HEK293 (cell line): ENCODE measurements around the gene PCBP1.
"Not testable (repeated sequence)": the region's sequence is repeated elsewhere in the genome, so short reads cannot be mapped to it uniquely, and the experiment has no call there.

Experiments
- CTCF ChIA-PET: fragments of 350-600 bp; formaldehyde crosslinking; extraction: SDS; loops from one replicate; lab custom pipeline; 2021; ENCODE audit warnings: antibody characterized with exemption; lab: Yijun Ruan, JAX
- POLR2A ChIA-PET: fragments of 300-600 bp; formaldehyde crosslinking; extraction: SDS; loops from one replicate; lab custom pipeline; 2020; ENCODE audit warnings: antibody characterized with exemption, inconsistent platforms; lab: Yijun Ruan, JAX
- H3K27ac ChIP-seq: fragments of 200-500 bp; sonication (Bioruptor generic); 2 replicates; pipeline ENCODE4 v1.5.1; 2014; ENCODE audit warnings: low read depth, low read length, control low read depth, inconsistent platforms; ENCODE audit errors: extremely low read depth
- H3K36me3 ChIP-seq, 2 experiments: fragments of 200-500 bp in 1 of 2; sonication (Bioruptor generic) in 1 of 2; 1 replicate in 1 of 2; 2 replicates in 1 of 2; pipeline ENCODE4 v1.5.1; 2014 to 2017; ENCODE audit warnings: inconsistent platforms in 2 of 2, low read length in 2 of 2; ENCODE audit not compliant: control insufficient read depth in 2 of 2, insufficient read depth in 1 of 2
- H3K4me1 ChIP-seq: fragments of 200-500 bp; sonication (Bioruptor generic); 2 replicates; pipeline ENCODE4 v1.5.1; 2014; ENCODE audit warnings: mild to moderate bottlenecking, low read length, inconsistent platforms; ENCODE audit not compliant: control insufficient read depth, insufficient read depth
- H3K4me3 ChIP-seq: 2 replicates; pipeline ENCODE4 v1.5.1; 2011; ENCODE audit warnings: low read depth, mild to moderate bottlenecking, control low read depth, low read length, moderate library complexity
- H3K9me3 ChIP-seq: fragments of 200-500 bp; sonication (Bioruptor generic); 2 replicates; pipeline ENCODE4 v1.5.1; 2014; ENCODE audit warnings: low read depth, low read length, inconsistent platforms; ENCODE audit not compliant: control insufficient read depth, insufficient read depth
- AEBP2 ChIP-seq: fragments of 450-650 bp; formaldehyde crosslinking; IDR thresholded peaks from 2 replicates; pipeline ENCODE4 v1.5.1; 2016; ENCODE audit warnings: missing biosample characterization, missing genetic modification characterization, borderline replicate concordance
- FEZF1 ChIP-seq: fragments of 450-650 bp; formaldehyde crosslinking; IDR thresholded peaks from 2 replicates; pipeline ENCODE4 v1.5.1; 2016; ENCODE audit warnings: missing biosample characterization, missing genetic modification characterization
- GLI4 ChIP-seq: fragments of 450-650 bp; formaldehyde crosslinking; IDR thresholded peaks from 2 replicates; pipeline ENCODE4 v1.5.1; 2016; ENCODE audit warnings: missing biosample characterization, missing genetic modification characterization
- MYNN ChIP-seq: fragments of 450-650 bp; formaldehyde crosslinking; IDR thresholded peaks from 2 replicates; pipeline ENCODE4 v1.5.1; 2016; ENCODE audit warnings: missing biosample characterization, missing genetic modification characterization, borderline replicate concordance
- ZBTB48 ChIP-seq: fragments of 450-650 bp; formaldehyde crosslinking; IDR thresholded peaks from 2 replicates; pipeline ENCODE4 v1.5.1; 2016; ENCODE audit warnings: missing biosample characterization, missing genetic modification characterization
- ZEB2 ChIP-seq: fragments of 450-650 bp; formaldehyde crosslinking; IDR thresholded peaks from 2 replicates; pipeline ENCODE4 v1.5.1; 2016; ENCODE audit warnings: missing biosample characterization, missing genetic modification characterization
- ZFHX2 ChIP-seq: fragments of 450-650 bp; formaldehyde crosslinking; conservative IDR thresholded peaks from 2 replicates; pipeline ENCODE4 v1.5.1; 2016; ENCODE audit warnings: missing biosample characterization, missing genetic modification characterization
- ZNF121 ChIP-seq: fragments of 450-650 bp; formaldehyde crosslinking; IDR thresholded peaks from 2 replicates; pipeline ENCODE4 v1.5.1; 2016; ENCODE audit warnings: missing biosample characterization, missing genetic modification characterization
- ZNF174 ChIP-seq: fragments of 450-650 bp; formaldehyde crosslinking; IDR thresholded peaks from 2 replicates; pipeline ENCODE4 v1.5.0; 2017; ENCODE audit warnings: missing biosample characterization, mild to moderate bottlenecking, missing genetic modification characterization
- ZNF184 ChIP-seq: fragments of 450-650 bp; IDR thresholded peaks from 2 replicates; pipeline ENCODE4 v1.5.1; 2018; ENCODE audit warnings: missing biosample characterization, mild to moderate bottlenecking, missing genetic modification characterization
- ZNF292 ChIP-seq: fragments of 450-650 bp; formaldehyde crosslinking; IDR thresholded peaks from 2 replicates; pipeline ENCODE4 v1.5.1; 2016; ENCODE audit warnings: low read depth, missing biosample characterization, missing genetic modification characterization, borderline replicate concordance
- ZNF366 ChIP-seq: fragments of 450-650 bp; formaldehyde crosslinking; conservative IDR thresholded peaks from 2 replicates; pipeline ENCODE4 v1.5.1; 2016; ENCODE audit warnings: missing biosample characterization, missing genetic modification characterization
- ZNF510 ChIP-seq: fragments of 450-650 bp; formaldehyde crosslinking; IDR thresholded peaks from 2 replicates; pipeline ENCODE4 v1.5.1; 2018; ENCODE audit warnings: mild to moderate bottlenecking, missing genetic modification characterization, missing biosample characterization; ENCODE audit not compliant: insufficient replicate concordance
- ZNF585B ChIP-seq: fragments of 450-650 bp; formaldehyde crosslinking; IDR thresholded peaks from 2 replicates; pipeline ENCODE4 v1.5.1; 2016; ENCODE audit warnings: missing biosample characterization, missing genetic modification characterization
- ZNF677 ChIP-seq: fragments of 450-650 bp; IDR thresholded peaks from 2 replicates; pipeline ENCODE4 v1.5.0; 2018; ENCODE audit warnings: missing biosample characterization, mild to moderate bottlenecking, missing genetic modification characterization, moderate library complexity
- ZNF777 ChIP-seq: fragments of 450-650 bp; formaldehyde crosslinking; IDR thresholded peaks from 2 replicates; pipeline ENCODE4 v1.5.1; 2017; ENCODE audit warnings: missing biosample characterization, missing genetic modification characterization, borderline replicate concordance
- TF ChIP-seq, protein P1 (sequence below): fragments of 450-650 bp; formaldehyde crosslinking; conservative IDR thresholded peaks from 2 replicates; pipeline ENCODE4 v1.5.1; 2016; ENCODE audit warnings: low read depth, missing biosample characterization, missing genetic modification characterization

Gene PCBP1

GRCh38 chr2:70104231-70105111 is 17.2 kb downstream of the PCBP1 start (continued):
- TF ChIP-seq AEBP2 (tag by site-specific recombination) (no peak), ZNF777 (tag by site-specific recombination) (no peak), FEZF1 (tag by site-specific recombination) (no peak), GLI4 (no peak), ZNF292 (tag by site-specific recombination) (no peak), ZNF510 (tag by site-specific recombination) (no peak), MYNN (tag by site-specific recombination) (no peak), ZNF184 (tag by site-specific recombination) (no peak), ZNF677 (tag by site-specific recombination) (no peak), ZNF366 (tag by site-specific recombination) (peak; percentile 61), ZBTB48 (peak; percentile 79), ZEB2 (tag by site-specific recombination) (peak; percentile 43; the same call in 1 of the 2 replicates), ZNF121 (tag by site-specific recombination) (no peak), ZFHX2 (tag by site-specific recombination) (no peak), ZNF174 (no peak), ZNF585B (no peak)
- TF ChIP-seq, protein P1, sequence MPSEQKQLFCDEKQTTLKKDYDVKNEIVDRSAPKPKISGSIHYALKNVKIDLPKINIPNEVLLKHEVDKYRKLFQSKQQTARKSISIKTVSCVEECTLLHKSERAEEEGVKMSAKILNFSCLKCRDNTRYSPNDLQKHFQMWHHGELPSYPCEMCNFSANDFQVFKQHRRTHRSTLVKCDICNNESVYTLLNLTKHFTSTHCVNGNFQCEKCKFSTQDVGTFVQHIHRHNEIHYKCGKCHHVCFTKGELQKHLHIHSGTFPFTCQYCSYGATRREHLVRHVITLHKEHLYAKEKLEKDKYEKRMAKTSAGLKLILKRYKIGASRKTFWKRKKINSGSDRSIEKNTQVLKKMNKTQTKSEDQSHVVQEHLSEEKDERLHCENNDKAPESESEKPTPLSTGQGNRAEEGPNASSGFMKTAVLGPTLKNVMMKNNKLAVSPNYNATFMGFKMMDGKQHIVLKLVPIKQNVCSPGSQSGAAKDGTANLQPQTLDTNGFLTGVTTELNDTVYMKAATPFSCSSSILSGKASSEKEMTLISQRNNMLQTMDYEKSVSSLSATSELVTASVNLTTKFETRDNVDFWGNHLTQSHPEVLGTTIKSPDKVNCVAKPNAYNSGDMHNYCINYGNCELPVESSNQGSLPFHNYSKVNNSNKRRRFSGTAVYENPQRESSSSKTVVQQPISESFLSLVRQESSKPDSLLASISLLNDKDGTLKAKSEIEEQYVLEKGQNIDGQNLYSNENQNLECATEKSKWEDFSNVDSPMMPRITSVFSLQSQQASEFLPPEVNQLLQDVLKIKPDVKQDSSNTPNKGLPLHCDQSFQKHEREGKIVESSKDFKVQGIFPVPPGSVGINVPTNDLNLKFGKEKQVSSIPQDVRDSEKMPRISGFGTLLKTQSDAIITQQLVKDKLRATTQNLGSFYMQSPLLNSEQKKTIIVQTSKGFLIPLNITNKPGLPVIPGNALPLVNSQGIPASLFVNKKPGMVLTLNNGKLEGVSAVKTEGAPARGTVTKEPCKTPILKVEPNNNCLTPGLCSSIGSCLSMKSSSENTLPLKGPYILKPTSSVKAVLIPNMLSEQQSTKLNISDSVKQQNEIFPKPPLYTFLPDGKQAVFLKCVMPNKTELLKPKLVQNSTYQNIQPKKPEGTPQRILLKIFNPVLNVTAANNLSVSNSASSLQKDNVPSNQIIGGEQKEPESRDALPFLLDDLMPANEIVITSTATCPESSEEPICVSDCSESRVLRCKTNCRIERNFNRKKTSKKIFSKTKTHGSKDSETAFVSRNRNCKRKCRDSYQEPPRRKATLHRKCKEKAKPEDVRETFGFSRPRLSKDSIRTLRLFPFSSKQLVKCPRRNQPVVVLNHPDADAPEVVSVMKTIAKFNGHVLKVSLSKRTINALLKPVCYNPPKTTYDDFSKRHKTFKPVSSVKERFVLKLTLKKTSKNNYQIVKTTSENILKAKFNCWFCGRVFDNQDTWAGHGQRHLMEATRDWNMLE (tag by site-specific recombination), result peak; percentile 66

DNA sequence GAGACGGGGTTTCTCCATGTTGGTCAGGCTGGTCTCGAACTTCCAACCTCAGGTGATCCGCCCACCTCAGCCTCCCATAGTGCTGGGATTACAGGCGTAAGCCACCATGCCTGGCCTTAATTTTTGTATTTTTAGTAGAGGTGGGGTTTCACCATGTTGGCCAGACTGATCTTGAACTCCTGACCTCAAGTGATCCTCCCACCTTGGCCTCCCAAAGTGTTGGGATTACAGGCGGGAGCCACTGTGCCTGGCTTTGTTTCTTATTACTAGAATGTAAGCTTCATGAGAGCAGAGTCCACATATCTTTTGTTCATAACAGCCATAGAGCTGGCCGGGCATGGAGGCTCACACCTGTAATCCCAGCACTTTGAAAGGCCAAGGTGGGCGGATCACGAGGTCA is 18.9 kb downstream of the PCBP1 start:
- H3K4me1 ChIP-seq, result peaks cover 10% of the 10 kb centered on the region
- H3K4me3 ChIP-seq, CTCF ChIA-PET, H3K36me3 ChIP-seq, H3K27ac ChIP-seq, H3K9me3 ChIP-seq: not testable (repeated sequence)
- POLR2A ChIA-PET, result interaction anchor here (0.7 kb wide), 1 partner anchor 17 kb away, joined by 3 read pairs; no protein-coding TSS in a partner anchor
